Mesothelial cell of epicardium (in vitro differentiated cells): ENCODE results near the gene ARFGAP3. TPM values are rescaled to one million over a fixed set of nuclear protein-coding genes. Genes with fewer than 3 reads are reported as not detected.

ENCODE experiments used
- DNase-seq, 2 experiments: peaks; one replicate each; pipeline ENCODE4 v3.0.0; 2021; ENCODE audit warnings: low spot score in 2 of 2; ENCODE audit not compliant: unreplicated experiment in 2 of 2
- H3K27ac Mint-ChIP-seq: 2 replicates; pipeline ENCODE4 v1.8.0; 2021; ENCODE audit warnings: mixed read lengths
- H3K27me3 Mint-ChIP-seq: 2 replicates; pipeline ENCODE4 v1.8.0; 2021; ENCODE audit warnings: low read depth, mixed read lengths
- H3K36me3 Mint-ChIP-seq: 2 replicates; pipeline ENCODE4 v1.8.0; 2021; ENCODE audit warnings: mixed read lengths
- H3K4me1 Mint-ChIP-seq: 2 replicates; pipeline ENCODE4 v1.8.0; 2021; ENCODE audit warnings: mixed read lengths
- H3K4me3 Mint-ChIP-seq: 2 replicates; pipeline ENCODE4 v1.8.0; 2021; ENCODE audit warnings: mild to moderate bottlenecking, moderate library complexity, mixed read lengths
- H3K9me3 Mint-ChIP-seq: 2 replicates; pipeline ENCODE4 v1.8.0; 2021; ENCODE audit warnings: mixed read lengths
- CTCF ChIP-seq: fragments of 200-600 bp; sonication (generic); IDR thresholded peaks from one replicate; pipeline ENCODE4 v1.5.0; 2021; ENCODE audit warnings: antibody characterized with exemption; ENCODE audit not compliant: unreplicated experiment
- total RNA-seq: library from RNA; stranded (reverse); gene quantifications from 3 replicates; pipeline ENCODE4 v1.2.1, GENCODE V29; 2021

The ARFGAP3 gene
- total RNA-seq, 1 donor from 2014 or later: 33.4 TPM

DNA sequence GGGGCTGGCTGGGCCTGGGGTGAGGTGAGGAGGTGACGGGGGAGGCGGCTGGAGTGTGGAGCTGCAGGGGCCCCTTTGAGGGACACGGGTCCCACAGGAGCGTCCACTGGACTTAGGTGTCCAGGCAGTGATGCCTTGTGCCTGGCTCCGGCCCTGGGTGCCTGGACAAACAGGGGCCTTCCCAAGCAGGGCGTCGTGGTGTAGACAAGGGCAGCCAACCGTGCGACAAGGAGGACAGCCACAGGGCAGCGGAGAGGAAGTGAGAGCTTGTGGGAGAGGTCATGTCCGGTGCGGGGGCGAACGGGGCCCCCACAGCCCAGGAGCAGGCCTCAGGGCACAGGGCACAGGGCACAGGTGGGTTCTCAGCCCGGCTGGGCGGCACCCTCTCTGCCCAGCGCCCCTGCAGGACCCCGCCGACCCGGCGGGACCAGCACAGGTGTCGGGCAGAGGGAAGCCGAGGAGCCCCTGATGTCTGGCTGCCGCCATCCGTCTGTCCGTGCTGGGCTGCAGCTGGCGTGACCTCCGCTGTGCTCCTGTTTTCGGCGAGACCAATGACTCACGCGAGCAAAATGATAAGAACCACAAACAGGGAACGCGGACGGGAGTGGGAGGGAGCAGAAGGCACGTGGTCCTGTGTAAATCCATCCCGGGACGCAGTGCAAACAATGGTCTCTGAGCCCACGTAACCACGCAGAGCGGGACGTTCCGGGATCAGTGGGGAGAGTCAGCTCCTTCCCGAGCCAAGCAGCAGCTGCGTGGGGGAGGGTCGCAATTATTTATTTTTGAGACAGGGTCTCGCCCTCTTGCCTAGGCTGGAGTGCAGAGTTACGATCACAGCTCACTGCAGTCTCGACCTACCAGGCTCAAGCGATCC, 87.3 kb downstream of the ARFGAP3 start:
- no peak overlapping the region for H3K4me3 Mint-ChIP-seq
- TF ChIP-seq CTCF: no peak
- H3K27ac Mint-ChIP-seq: peak overlapping the region; percentile 15
- H3K27me3 Mint-ChIP-seq: no peaks in the 10 kb centered on the region
- peaks cover 22% of the 10 kb centered on the region for H3K4me1 Mint-ChIP-seq
- H3K9me3 Mint-ChIP-seq: no peaks in the 10 kb centered on the region
- no peaks in the 10 kb centered on the region for H3K36me3 Mint-ChIP-seq
- no peak for DNase-seq

- no peak for DNase-seq
- no peaks in the 10 kb centered on the region for H3K9me3 Mint-ChIP-seq
- no peak for TF ChIP-seq CTCF
- H3K4me3 Mint-ChIP-seq: no peak overlapping the region
- no peaks in the 10 kb centered on the region for H3K27me3 Mint-ChIP-seq
- H3K4me1 Mint-ChIP-seq: peaks cover 22% of the 10 kb centered on the region
- no peak overlapping the region for H3K27ac Mint-ChIP-seq
- no peaks in the 10 kb centered on the region for H3K36me3 Mint-ChIP-seq
Measured at GRCh38 chr22:42769238-42769573, 87.9 kb downstream of the ARFGAP3 start.

DNA sequence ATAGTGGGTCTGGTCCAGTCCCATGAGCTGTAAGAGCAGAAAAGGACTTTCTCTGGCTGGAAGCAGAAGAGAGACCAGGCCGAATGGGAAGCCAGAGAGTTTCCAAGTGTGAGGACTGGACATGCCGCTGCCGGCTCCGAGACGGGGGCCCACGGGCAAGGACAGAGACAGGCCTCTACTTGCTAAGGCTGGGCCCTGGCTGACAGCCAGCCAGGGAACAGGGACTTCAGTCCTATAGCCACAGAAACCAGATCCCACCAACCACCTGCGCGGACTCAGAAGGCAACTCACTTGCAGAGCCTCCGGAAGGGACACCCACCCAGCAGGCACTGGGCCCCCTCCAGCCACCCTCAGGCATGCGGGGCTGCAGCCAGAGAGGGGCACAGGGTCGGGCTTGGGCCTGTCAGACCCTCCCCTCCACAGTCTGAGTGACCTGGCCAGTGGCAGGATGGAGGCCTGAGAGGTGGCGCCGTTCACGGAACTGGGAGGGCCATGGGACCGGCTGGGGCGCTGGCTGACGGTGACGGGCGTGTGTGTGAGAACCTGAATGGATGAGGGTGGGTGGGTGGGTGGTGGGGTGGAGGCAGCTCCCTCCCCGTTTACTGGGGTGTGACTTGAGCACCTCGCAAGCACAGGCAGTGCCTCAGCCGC, 88.6 kb downstream of the ARFGAP3 start:
- no peak for TF ChIP-seq CTCF
- H3K27me3 Mint-ChIP-seq: no peaks in the 10 kb centered on the region

DNA sequence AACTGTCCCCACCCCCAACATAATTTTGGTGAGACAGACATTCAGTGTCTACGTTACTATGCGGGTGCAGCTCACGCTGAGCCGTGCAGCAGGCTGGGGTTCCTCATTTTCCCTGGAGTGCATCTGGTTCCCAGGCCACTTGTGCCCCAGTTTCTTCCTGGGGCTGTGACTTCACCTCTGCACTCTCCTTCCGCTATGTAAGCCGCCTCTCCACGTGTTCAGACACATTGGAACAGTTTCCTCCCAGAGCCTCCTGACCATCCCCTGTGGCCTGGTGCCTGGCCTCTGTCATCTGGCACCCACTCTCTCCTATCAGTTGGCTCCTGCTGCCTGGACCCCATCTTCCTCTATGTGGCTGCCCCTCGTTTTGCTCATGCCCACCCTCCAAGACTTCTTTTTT, 90.2 kb downstream of the ARFGAP3 start:
- Mint-ChIP-seq H3K4me3 (no peak overlapping the region), H3K9me3 (no peaks in the 10 kb centered on the region), H3K36me3 (no peaks in the 10 kb centered on the region), H3K27ac (no peak overlapping the region), H3K27me3 (no peaks in the 10 kb centered on the region), H3K4me1 (peaks cover 13% of the 10 kb centered on the region)
- no peak for TF ChIP-seq CTCF
- DNase-seq: no peak

More for the DNA sequence above, 88.6 kb downstream of the ARFGAP3 start:
- H3K4me1 Mint-ChIP-seq: peaks cover 21% of the 10 kb centered on the region
- no peaks in the 10 kb centered on the region for H3K9me3 Mint-ChIP-seq
- no peaks in the 10 kb centered on the region for H3K36me3 Mint-ChIP-seq
- DNase-seq: peak in 1 of 2 experiments; percentile 46
- H3K4me3 Mint-ChIP-seq: no peak overlapping the region
- peak overlapping the region; percentile 82 for H3K27ac Mint-ChIP-seq

DNA sequence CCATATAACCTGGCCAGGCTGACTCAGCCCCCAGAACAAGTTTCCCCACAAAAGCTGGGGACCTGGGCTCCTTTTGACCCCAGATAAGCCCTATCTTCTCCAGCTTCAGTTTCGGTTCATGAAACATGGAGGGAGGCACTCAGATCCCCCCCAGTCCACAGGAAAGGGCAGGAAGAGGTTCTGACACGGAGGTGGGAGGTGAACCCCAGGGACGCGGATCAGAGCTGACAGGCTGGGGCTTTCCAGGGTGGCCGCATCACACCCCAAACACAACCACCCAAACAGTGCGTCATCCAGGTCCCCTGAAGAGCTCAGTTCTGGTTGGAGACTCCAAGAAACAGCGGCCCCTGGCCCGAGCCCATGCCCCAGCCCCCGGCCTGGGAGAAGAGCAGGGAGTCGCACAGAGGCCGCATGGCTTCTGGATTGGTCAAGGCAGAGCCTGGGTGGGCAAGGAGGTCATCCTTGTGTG, 92.1 kb downstream of the ARFGAP3 start:
- Mint-ChIP-seq H3K27me3 (no peaks in the 10 kb centered on the region), H3K4me1 (peaks cover 12% of the 10 kb centered on the region), H3K9me3 (no peaks in the 10 kb centered on the region), H3K27ac (no peak overlapping the region), H3K4me3 (no peak overlapping the region), H3K36me3 (no peaks in the 10 kb centered on the region)
- TF ChIP-seq CTCF: no peak
- no peak for DNase-seq
